HG03342 (cell line): ENCODE results near the gene TSPAN18.

Experiments
- ATAC-seq: cut with Tn5 transposase; IDR thresholded peaks from one replicate; pipeline ENCODE4 v1.9.1; 2021; ENCODE audit warnings: mild to moderate bottlenecking, moderate library complexity; ENCODE audit not compliant: unreplicated experiment

TSPAN18 gene

GRCh38 chr11:44711113-44711786 is 15.5 kb upstream of the TSPAN18 start:
- ATAC-seq: no peak

DNA sequence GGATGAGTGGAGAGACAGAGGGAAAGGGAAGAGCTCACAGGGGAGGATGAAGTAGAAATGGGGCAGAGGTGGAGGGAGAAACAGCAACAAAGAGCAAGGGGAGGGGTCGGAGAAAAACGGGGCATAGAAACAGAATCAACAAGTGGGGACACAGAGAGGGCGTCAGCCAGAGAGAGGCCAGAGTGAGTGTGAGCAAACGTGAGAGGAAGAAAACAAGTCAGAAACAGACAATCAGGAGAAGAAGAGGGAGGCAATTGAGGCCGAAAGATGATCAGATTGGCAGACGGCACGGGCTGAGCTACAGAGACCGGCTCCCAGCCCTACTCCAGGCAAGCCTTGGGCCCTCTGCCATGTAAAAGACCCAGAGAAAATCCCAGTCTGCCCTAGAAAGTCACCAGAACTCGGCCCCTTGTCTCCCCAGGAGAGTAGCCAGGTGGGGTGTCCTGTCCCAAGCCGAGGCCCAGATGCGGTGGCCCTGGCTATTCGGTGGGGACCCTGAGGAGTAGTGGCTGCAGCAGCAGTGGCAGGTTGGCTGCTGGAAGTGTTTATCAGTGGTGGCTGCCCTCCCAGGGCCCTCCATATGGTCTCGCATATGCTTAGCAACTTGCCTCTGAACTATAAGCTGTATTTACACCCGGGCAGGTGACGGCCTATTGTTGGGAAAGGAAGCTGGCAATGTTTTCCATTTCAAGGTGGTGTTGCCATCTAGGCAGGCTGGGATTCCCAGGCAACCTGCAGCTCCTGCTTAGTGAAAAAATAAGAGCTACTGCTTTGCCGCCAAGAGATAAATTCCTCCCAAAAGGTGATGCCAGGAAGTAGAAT is 14.8 kb upstream of the TSPAN18 start:
- no peak for ATAC-seq

DNA sequence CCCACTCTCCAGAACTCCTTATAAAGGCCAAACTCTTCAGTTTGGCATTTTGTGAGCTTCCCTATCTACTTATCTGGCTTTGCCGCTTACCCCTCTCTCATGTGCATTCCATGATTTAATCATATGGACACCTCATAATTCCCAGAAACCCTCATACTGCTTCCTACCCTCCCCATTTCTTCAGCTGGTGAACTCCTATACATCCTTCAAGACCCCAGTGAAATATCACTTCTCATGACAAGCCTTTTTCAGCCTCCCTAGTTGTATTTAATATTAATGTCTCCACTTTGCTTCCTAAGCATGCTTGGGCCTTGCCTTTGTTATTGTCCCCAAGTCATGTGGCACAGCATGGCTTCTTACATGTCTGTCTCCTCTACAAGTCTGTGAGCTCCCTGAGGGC is 13.7 kb upstream of the TSPAN18 start:
- ATAC-seq: no peak

DNA sequence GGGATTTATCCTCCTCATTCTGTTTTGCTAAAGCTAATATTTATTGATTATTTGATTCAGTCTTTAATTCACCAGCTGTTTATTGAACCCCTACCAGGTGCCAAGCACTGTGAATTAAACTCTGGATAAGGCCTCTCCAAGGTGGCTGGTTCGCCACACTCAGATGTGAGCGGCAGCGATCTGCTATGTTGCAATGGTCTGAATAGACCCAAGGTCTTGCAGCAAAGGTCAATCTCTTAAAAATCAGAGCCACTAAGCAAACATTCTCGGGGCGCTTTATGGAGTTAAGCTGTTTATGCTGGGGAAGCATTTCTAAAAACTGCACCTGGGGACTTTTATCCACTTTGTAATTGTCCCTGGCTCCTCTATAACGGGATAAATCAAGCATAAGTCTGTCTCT is 10.5 kb upstream of the TSPAN18 start:
- ATAC-seq: no peak

- ATAC-seq: no peak
Observed at GRCh38 chr11:44718057-44718456, 8.7 kb upstream of the TSPAN18 start.

- no peak for ATAC-seq
Observed at GRCh38 chr11:44718612-44719390, 8.0 kb upstream of the TSPAN18 start.

- ATAC-seq: no peak
Observed at GRCh38 chr11:44725016-44725685, 1.6 kb upstream of the TSPAN18 start.

GRCh38 chr11:44725757-44726282 is 942 bp upstream of the TSPAN18 start:
- ATAC-seq: peak; percentile 21

GRCh38 chr11:44727114-44727372 is 281 bp downstream of the TSPAN18 start:
- no peak for ATAC-seq

DNA sequence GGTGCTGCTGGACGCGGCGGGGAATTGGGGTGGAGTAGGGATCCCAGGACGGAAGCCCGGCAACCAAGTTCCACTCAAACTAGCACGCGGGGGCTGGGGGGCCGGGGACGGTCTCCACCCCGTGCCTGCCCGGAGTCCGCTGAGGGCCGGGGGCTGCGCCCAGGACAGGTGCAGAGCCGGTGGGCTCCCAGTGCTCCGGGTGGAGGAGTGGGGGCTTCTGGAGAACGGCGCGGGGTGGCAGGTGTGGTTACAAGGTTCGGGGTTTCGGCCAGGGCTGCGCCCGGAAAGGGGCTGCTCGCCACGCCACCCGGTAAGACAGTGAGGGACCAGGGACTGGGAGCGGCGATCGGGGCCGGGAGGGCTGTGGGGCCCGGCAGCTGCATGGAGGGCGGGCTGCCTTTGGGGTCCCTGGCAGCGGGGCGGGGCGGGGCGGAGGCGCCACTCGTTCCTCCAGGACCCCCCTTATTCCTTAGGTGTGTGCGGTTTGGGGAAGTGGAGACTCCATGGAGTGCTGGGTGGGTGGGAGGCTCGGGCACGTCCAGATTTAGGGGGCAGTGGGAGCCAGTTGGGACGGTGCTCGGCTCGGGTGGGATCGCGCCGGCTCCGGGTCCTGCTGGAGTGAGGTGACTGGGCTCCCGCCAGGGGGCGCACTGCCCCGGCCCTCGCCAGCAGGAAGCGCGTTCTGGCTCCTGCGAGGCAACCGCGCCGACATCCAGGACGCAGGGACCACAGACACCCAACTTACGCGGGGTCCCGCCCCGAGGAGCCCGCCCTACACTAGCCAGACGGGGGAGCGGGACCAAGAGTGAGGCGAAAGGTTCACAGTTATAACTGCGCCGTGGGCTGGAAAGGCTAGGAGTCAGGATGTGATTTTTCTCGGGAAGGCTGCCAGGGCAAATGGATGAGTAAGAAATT is 868 bp downstream of the TSPAN18 start:
- peak; percentile 52 for ATAC-seq

DNA sequence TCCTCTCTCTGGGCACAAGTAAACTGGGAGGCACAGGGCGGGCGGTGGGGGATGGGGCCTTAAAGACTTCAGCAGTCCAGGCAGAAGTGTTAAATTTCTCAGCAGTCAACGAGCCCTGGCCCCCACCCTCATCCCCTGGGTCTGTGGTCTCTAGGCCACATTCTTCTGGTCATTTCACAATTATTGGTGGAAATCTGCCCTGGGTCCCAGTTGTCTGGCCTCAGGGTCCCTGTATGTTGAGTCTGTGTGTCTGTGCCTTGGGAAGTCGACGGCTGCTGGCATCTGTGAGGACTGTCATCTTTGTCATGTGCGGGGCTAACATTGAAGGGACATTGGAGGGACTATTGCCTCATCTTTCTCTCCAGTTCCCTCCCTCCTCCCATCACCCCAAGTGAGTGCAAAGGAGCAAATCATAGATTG is 1.7 kb downstream of the TSPAN18 start:
- ATAC-seq: no peak

- no peak for ATAC-seq
Observed at GRCh38 chr11:44729063-44729462, 2.3 kb downstream of the TSPAN18 start.

DNA sequence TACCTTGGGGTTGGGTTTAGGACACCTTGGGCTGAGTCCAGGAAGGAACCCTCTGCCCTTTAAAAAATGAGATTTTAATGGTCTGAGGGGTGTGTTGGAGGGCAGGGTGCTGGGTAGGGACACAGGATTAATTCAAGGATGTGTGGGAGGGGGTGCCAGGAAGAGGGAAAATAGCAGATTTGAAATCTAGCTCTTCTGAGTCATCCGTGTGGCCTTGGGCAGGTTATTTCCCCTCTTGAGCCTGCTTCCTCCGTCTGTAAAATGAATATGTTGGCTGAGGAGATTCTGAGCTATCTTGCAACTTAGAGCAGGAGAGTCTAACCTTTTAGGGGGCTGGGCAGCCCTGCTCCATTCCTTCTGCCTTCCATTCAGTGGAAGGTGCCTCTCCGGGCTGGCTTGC is 3.0 kb downstream of the TSPAN18 start:
- ATAC-seq: no peak

DNA sequence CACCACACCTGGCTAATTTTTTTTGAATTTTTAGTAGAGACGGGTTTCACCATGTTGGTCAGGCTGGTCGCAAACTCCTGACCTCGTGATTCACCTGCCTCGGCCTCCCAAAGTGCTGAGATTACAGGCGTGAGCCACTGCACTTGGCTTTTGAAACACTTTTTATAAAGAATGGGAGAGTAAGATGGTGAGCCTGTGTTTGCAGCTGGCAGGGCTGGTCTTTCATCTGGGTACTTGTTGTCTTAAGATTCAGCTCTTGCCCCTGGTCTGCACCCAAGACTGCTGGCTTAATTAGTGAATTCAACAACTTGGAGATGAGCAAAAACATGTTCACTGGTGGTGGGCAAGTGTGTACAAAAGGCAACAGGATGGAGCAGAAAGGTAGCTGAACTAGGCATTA is 4.0 kb downstream of the TSPAN18 start:
- no peak for ATAC-seq

DNA sequence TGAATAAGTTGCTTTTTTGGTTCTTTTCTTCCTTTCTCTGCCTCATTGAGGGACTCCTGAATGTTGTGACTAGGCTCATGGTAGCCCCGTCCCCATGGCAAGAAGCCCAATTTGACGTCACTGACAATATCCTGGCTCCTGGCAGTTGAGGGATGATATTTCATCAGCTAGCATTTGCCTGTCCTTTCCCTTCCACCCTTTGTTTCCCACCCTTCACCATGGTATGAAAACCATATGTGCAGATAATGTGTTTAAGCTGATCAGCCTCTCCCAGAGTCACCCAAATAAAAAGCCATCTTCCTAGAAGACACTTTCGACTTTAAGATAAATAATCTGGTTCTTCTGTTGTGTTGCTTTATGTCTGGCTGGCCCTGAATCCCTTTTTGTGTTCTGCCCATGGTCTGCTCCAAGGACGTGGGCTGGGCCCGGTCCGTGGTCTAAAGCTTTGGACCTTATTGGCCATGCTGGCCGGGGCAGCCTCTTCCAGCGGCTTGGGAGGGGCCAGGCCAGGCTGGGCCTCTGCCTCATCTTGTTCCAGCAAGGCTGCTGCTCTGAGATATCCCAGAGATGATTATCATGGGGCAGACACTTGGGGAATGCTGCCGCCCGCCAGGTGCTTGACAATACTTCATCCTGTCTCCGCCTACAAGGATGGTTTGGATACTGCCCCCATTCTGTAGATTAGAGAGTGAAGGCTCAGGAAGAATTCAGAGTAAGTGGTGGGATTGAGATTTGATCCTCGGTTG is 5.1 kb downstream of the TSPAN18 start:
- no peak for ATAC-seq

DNA sequence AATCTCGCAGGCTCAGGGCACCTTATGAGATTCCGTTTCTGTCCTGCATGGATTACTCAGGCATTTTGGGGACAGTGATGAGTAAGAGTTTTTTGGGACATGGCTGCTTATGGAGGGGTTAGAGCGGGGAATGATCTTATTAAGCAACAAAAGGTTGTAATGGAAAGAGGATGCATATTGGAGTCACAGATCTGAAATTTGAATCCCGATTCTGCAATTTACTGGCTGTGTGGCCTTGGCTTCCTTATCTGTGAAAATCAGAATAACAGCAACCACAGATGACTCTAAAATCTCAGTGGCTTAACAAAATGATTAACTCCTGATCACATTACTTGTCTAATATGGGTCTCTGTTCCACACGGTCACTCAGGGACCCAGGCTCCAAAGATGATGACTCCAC is 5.8 kb downstream of the TSPAN18 start:
- no peak for ATAC-seq

DNA sequence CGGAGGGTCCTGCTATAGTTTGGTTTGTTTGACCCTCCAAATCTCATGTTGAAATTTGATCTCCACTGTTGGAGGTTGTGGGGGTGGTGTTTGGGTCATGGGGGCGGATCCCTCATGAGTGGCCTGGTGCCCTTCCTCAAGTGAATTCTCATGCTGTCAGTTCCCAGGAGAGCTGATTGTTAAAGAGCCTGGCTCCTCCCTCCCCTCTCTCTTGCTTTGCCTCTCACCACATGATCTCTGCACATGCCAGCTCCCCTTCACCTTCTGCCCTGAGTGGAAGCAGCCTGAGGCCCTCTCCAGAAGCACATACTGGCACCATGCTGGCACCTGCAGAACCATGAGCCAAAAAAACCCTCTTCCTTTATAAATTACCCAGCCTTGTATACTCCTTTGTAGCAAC is 7.1 kb downstream of the TSPAN18 start:
- no peak for ATAC-seq

GRCh38 chr11:44734843-44735381 is 8.2 kb downstream of the TSPAN18 start:
- ATAC-seq: no peak

- no peak for ATAC-seq
Observed at GRCh38 chr11:44736791-44737190, 10.0 kb downstream of the TSPAN18 start.
